HG02885 (cell line): ENCODE data around the gene YWHAH.

Experiments
- ATAC-seq: cut with Tn5 transposase; IDR thresholded peaks from one replicate; pipeline ENCODE4 v1.9.1; 2021; ENCODE audit warnings: mild to moderate bottlenecking; ENCODE audit not compliant: unreplicated experiment, poor library complexity

The YWHAH gene

DNA sequence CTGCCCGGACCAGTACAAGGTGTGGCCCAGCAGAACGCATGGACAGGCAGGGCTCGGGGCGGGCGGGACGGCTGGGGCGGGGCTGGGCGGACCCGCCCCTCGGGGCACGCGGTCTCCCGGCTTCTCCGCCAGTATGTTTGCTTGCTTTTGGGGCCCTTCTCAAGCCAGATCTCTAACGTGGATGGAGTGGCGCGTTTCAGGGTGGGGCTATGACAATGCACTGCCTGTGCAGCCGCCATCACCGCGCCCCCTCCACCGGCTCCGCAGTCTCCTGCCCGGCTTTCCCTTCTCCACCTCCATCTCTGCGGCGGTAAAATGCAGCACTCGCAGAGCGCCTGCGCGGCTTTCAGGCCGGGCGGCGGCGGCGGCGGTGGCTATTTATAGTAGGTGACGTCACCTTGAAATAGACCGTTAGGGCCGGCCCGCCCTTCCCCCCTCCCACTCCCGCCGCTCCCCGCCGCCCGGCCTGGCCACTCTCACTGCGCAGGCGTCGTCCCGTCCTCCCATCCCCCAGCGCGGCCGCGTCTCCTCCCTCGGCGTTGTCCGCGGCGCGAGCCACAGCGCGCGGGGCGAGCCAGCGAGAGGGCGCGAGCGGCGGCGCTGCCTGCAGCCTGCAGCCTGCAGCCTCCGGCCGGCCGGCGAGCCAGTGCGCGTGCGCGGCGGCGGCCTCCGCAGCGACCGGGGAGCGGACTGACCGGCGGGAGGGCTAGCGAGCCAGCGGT, at the start of gene YWHAH:
YWHAH (plus strand) TSS at position 558 of the 722 bp plus-strand sequence. CDS start 199 bp downstream, outside the sequence.
- ATAC-seq: peak; percentile 78

DNA sequence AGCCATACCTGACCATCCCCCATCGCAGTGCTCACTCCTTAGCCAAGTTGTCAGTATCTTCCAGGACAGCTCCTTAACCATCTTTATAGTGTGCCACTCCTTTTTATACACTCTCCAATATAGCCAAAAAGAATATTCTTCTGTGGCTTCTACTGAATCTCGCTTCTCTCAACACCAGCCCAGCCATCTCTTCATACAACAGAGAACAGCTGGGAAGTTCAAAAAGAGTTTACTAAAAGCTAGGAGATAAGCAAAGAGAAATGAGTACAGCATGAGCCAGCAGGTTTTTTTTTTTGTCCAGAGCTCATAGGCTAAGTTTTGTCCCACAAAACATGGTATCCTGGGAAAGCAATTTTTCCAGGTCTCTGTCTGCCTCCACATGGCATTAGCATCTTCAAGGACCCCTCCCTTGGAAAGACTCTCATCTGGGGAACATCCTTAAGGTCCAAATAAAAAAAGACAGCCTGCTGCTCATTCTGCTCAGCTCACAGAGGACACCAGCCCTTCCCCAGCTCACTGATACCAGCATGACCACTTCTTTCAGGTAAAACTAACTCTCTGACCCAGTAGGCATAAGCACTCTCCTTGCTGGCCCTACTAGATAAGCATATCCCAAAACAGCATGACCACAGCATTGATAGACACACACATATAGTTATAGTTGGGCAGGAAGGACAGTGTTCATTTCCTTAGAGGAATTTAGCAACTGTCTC, 48.8 kb upstream of the YWHAH start:
- ATAC-seq: no peak

DNA sequence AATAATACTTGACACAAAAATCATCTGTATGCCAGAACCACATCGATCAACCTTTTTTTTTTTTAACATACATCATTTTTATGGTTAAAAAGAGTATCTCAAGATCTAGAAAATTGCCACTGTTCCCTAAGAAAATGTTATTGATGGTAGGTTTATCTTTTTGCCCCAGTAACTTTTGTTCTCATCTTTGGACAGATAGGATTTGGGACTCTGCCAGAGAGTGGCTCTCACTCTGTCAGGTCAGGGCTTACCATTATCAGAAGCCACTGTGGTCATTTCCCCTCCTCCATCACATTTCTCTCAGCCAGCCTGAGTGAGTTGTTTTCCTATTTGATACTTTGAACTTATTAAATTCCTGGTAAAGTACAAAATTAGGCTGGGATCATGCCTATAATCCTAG, 47.9 kb upstream of the YWHAH start:
- ATAC-seq: no peak

DNA sequence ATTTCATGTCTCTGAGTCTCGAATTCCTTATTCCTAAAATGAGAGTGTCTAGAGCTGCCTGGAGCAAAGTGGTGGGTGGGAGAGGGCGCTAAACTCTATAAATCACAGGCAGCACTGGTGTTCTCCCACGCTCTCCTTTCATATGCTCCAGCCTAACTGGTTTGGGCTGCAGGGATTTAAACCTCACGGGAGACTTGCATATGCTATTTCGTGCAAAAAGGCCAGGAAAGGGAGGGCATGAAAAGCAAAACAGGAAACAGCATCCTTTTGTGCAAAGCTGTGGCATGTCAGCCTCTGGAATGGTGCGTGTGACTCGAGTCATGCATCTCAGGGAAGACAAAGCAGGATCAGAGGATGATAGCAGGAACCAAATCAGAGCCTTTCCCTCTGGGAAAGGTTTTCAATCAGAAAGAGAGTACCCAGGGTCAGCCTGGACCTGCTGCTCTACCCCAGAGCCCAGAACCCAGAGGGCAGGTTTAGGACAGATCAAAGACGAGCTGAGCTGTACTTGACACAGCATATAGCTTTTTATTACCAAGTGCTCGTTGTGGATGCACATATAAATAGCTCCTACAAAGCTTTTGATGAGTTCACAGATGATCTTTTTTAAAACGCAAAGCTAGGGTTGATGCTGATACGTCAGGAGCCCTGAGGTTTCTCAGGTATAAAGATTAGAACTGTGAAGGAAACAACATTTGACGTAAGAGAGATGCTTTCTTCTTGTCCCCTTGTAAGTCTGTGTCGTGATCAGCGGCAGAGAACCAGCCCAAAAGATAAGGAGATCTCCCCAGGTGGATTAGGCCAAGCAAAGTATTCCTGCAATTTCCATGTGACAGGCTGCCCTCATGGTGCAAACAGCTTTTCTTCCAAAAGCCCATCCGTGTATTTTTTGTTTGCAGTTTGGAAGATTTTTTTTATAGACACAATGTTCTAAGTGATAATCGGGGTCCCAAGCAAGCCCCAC, 46.2 kb upstream of the YWHAH start:
- no peak for ATAC-seq

DNA sequence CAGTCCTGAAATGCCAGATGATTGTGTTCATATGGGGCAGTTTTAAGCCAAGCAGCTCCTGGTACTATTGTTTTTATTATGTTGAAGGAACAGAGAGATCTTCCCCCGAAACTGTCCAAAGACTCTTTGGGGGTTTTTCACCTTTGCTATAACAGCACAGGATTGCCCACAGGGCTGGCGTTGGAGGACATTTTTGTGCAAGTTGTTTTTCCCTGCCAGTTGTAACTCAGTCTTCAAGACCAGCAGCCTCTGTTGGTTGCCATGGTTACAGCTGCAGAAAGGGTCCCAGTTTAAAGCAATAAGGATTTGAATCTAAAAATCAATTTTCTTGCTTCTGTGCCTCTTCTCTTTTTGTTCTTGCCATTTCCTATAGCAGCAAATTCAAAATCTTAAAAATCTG, 45.4 kb upstream of the YWHAH start:
- no peak for ATAC-seq

DNA sequence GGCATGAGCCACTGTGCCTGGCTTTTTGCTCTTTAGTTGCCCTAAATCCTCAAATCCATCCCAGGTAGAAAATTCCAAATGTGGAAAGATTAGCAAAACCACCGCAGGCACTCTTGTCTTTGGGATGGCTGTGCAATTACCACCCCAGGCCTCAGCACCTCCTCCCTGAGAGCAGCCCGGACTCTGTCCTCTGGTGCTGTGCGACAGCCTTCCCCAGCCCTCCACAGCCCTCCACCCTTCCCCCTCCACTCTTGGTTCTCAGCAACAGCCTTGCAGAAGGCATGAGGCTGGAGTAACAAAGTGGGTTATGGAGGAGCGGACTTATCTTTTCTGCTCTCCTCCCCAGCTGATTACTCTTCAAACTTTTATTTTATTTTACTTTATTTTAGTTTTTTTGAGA, 44.7 kb upstream of the YWHAH start:
- no peak for ATAC-seq

DNA sequence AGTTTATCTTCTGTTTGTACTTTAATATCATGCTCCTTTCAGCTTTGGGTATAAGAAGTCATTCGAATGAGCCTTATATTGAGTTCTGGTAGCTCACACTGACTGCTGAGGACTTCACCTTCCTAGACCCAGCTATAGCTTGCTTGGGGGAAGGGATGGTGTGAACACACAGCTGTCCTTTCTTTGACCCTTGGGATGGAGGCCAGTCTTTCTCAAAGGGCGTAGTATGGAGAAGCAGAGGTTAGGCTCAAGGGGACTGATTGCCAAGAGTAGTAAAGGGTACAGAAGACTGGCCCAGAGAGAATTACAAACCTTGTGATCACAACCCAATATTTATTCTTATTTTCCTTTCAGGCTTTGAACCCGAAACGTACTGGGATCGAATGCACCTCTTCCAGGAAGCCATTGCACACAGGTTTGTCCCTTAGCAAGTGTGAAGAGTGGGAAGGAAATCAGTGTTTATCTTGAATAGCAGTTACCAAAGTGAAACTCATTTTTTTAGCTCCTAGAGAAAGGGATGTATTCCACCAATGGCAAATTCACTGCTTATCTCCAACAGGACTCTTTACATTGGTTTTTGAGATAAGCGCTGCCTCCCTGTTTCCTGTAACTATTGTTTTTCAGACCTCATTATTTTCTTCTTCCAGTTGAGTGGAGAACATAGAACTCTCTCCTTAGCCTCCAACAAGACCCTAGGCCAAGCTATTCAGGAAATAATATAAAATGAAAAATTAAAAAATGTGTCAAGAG, 42.8 kb upstream of the YWHAH start:
- no peak for ATAC-seq

DNA sequence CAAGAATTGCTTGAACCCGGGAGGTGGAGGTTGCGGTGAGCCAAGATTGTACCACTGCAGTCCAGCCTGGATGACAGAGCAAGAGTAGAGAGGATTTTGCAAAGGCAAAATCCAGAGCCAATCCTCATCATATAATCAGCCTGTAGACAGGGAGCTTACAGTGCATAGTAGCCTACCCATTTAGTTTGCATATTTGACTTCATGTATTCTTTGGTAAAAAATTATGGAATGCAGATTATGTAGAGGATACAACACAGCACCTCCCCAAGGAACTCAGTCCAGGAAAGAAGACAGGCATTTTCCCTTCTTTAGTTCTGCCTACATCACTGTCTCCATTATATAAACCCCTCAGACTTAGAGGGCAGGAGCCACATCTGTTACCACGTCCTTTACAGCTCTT, 39.7 kb upstream of the YWHAH start:
- ATAC-seq: no peak

DNA sequence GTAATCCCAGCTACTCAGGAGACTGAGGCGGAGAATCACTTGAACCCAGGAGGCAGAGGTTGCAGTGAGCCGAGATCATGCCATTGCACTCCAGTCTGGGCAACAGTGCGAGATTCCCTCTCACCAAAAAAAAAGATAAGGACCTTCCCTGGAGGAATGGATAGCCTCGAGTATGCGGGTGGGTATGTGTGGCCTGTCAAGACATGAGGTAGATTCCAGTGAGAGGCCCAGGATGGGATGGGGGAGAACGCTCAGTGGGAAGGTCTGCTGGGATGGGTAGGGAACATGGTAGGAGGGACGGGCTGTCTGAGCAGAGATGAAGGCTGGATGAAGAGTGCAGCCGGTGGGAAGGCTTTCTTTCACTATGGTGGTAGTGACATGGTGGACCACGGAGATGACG, 39.0 kb upstream of the YWHAH start:
- no peak for ATAC-seq

DNA sequence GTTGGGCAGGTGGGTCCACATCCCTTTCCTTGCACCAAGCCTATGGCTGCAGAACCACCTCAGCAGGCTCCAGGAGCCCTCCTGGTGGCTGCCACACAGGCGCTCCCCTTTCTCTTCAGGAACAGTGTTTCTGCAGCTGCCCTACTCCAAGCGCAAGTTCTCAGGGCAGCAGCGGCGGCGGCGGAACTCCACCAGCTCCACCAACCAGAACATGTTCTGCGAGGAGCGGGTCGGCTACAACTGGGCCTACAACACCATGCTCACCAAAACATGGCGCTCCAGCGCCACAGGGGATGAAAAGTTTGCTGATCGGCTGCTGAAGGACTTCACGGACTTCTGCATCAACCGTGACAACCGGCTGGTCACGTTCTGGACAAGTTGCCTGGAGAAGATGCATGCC, 38.2 kb upstream of the YWHAH start:
- ATAC-seq: no peak

DNA sequence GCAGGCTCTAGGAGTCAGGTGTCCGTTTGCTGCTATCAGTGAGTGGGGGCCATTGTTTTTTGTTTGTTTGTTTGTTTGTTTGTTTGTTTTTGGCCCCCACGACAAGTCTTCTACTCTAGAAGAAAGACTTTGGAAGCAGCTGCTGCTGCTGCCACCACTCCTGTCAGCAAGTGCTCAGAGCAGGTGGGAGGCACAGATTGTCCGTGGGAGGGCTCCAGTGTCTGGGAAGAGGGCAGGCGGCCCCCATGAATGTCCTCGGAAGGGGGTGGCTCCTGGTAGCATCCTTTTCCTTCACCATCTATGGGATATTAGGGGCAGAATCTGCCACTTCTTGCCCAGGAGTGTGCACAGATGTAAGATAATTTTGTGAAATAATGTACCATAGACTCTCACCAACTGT, 37.8 kb upstream of the YWHAH start:
- ATAC-seq: no peak

DNA sequence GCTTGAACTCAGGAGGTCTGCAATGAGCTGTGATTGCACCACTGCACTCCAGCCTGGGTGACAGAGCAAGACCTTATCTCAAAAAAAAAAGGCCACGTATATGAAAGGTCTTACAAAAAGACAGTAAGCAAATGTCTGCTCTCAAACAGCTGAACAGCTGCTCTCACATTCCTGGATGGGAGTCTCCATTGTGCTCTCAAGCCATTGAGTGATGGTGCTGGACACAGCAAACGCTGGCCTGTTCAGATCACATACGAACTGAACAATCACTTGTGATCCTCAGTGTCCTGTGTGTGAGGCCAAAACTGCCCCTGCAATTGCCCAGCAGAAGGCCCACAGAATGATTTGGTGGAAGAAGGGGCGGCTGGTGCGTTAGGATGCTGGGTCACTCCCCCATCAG, 34.4 kb upstream of the YWHAH start:
- no peak for ATAC-seq

DNA sequence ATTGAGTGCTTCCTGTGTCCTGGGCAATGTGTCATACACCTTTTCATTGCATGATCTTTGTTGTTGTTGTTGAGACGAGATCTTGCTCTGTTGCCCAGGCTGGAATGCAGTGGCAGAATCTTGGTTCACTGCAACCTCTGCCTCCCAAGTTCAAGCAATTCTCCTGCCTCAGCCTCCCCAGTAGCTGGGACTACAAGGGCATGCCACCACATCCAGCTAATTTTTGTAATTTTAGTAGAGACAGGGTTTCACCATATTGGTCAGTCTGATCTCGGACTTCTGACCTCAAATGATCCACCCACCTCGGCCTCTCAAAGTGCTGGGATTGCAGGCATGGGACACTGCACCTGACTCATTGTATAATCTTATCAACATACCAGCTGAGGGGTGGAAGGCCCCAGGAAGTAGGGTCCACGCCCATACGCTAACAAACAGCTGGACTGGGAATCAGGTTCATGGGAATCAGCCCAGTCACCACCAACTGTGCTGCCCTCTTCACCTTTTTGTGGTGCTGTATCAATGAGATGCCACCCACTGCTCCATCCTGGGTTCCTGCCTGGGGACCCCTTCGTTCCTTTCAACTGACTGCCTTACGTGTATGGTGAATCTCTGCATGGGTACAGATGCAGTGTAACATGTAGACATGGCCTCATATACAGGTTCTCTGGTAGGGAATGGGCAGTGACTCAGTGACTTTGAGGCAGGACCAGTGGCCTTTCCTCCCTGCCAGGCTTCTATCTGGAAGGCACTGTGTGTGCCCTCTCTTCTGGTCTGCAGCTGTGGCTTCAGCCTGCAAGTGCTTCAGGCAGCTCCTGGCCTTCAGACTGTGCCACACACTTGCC, 32.5 kb upstream of the YWHAH start:
- no peak for ATAC-seq

DNA sequence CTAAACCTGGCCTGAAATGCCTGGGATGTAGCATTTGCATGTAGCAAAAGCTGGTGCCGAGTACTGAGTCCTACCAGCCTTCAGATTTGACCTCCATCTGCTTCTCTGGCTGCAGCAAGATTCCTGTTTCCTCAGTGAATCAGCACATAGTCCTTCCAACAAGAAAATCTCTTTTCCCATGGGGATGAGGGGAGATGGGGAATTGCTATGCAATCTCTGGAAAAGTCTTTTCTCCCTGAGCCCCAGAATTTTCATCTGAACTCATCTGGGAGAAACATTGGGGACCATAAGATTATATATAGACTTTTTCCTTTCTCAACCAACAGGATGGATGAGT, 32.0 kb upstream of the YWHAH start:
- ATAC-seq: no peak

DNA sequence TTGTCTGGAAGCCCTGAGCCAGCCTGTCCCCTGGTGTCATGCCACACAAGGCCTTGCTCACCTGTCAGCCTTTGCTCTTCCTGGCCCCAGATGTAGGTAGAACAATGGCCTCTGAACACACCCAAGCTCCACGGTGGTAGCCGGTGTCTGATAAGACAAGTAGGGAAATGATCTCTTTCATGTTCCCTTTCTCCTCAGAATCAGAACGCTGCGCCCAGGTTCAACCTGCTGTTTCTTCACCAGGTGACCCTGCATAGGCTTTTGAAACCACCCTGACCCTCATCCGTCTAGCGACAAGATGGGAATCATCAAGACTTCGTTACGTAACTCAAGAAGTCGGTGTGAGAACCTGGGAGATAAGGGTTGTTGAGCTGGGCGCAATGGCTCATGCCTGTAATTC, 28.7 kb upstream of the YWHAH start:
- no peak for ATAC-seq

DNA sequence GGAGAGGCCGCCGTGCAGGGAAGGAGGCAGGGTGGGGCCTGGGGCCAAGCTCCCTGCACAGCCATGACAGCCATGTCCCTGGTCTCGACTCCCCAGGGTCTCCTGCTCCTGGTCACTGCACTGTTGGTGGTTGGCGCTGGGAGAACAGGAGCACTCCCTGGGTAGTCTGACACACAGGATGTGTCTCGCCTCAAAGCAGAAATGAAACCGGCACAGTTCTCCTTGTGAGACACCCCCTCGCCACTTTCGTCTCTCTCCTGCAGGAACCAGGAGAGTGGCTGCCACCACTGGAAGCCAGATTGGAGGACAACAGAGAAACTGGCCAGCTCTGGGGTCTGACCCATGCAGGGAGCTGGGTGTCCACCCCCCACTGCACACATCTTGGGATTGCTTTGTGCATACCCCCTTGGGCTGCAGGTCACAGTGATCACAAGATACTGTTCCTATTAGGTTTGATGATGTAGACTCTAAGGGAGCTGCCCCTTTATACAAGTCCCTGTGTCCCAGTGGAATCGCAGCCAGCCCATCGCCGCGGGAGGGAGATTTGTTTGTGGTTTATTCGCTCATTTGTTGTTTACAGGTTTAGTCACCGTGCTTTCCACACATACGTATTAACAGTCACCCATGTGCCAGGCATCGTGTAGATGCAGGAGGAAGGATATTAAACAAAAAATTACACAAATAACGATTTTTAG, 27.0 kb upstream of the YWHAH start:
- no peak for ATAC-seq

DNA sequence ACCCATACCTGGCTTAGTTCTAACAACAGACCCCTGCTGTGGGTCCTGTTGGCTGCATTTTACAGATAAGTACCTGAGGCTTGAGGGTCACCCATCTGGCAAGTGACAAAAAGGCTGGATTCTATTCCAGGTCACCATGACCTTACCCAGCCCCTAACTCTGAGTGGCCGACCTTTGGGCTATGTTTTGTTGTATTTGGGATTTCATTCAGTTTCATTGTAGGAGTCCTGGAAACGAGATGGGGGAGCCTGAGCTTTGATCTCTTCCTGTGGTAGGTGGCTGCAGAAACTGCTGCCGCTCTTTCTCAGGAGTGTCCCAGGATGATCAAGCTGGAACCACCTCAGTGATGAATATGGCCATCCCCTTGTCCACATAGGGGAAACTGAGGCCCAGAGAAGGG, 24.6 kb upstream of the YWHAH start:
- ATAC-seq: no peak

DNA sequence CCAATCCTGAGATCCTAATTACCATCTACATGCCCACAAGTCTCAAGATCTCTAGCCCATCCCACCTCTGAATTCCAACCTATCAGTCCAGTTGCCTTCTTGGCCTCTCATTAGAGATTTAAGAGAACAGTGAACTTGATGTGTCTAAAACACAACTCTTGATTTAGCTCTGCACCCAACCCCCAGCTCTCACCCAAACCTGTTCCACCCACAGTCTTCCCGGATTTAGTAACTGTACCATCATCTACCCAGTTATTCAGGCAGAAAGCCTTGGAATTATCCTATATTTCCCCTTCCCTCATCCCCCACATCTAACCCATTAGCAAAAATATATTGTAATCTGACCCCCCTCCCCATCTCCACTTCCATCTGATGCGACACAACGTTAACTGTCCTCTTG, 24.0 kb upstream of the YWHAH start:
- ATAC-seq: no peak

DNA sequence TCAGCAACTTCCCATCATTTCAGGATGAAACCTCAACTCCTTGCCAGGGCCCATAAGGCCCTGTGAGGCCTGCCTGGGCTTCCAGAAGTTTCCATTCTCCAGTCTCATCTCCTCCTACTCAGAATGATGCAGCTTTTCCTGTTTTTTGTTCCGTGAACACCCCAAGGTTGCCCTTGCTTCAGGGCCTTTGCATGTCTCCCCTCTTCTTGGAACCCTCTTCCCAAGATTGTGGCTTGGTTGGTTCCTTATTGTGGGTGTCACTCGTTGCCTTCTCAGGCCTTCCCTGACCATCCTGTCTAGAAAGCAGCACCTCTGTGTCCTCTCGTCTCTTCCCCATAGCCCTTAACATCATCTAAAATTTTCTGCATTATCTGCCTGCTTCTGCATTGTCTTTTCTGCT, 23.2 kb upstream of the YWHAH start:
- ATAC-seq: no peak
